Prostate gland (tissue), 2 donors: ENCODE data around the gene IMMP2L. TPM values are rescaled to one million over a fixed set of nuclear protein-coding genes. Genes with fewer than 3 reads are reported as not detected.

Experiments
- DNase-seq: peaks from one replicate; pipeline ENCODE4 v3.0.0-alpha.2; 2019; ENCODE audit warnings: low spot score
- H3K27ac ChIP-seq, 2 donors: fragments of 200-600 bp; sonication (generic); 2 replicates each; pipeline ENCODE4 v1.5.1; 2017 to 2019
- H3K27me3 ChIP-seq: fragments of 200-600 bp; sonication (generic); replicated peaks from 2 replicates; pipeline ENCODE4 v1.5.1; 2019; ENCODE audit not compliant: insufficient read depth
- H3K36me3 ChIP-seq, 2 donors: fragments of 200-600 bp; sonication (generic); 1 replicate in 1 of 2; 2 replicates in 1 of 2; pipeline versions ENCODE4 v1.5.1 to v1.8.1; 2017 to 2019
- H3K4me1 ChIP-seq: fragments of 200-600 bp; sonication (generic); replicated peaks from 2 replicates; pipeline ENCODE4 v1.5.1; 2019
- H3K4me3 ChIP-seq, 2 donors: fragments of 200-600 bp; sonication (generic); 2 replicates each; pipeline ENCODE4 v1.5.1; 2017 to 2019
- H3K9me3 ChIP-seq: fragments of 200-600 bp; sonication (generic); 2 replicates; pipeline ENCODE4 v1.5.1; 2017
- POLR2A ChIP-seq: fragments of 450-650 bp; IDR thresholded peaks from one replicate; pipeline ENCODE4 v1.6.1; 2016; ENCODE audit warnings: antibody characterized with exemption, mild to moderate bottlenecking
- POLR2AphosphoS5 ChIP-seq: sonication (generic); formaldehyde crosslinking; IDR thresholded peaks from one replicate; pipeline ENCODE4 v1.6.1; 2017; ENCODE audit warnings: antibody characterized with exemption
- WGBS: methylation state at CpG from one replicate; pipeline ENCODE4 v1.1.5; 2018; 5-methylcytosine and 5-hydroxymethylcytosine counted together
- intact Hi-C: fragments of 100-400 bp; cut with DNase I; formaldehyde crosslinking; loops from one replicate; pipeline ENCODE4 v1.14.2; 2022
- total RNA-seq, 2 donors: library from RNA; depleted of rRNA; stranded (reverse); fragments of >200 nt; gene quantifications; one replicate each; pipeline ENCODE4 v1.1.0, GENCODE V29; 2016
- TF ChIP-seq, protein P1 (sequence below), 4 experiments: fragments of 200-600 bp in 2 of 4; fragments of 450-650 bp in 2 of 4; sonication (generic) in 2 of 4; IDR thresholded peaks; 1 replicate in 3 of 4; 2 replicates in 1 of 4; pipeline ENCODE4 v1.5.1; 2016 to 2019; ENCODE audit warnings: antibody characterized with exemption in 4 of 4, mild to moderate bottlenecking in 2 of 4, moderate library complexity in 2 of 4

The IMMP2L gene
- total RNA-seq, 2 donors from 2014 or later: 16.9 to 20.4 TPM

- Histone ChIP-seq H3K27me3 (no peaks in the 10 kb centered on the region), H3K36me3 (no peaks in the 10 kb centered on the region), H3K9me3 (no peaks in the 10 kb centered on the region), H3K27ac (no peak overlapping the region), H3K4me1 (no peaks in the 10 kb centered on the region), H3K4me3 (no peak overlapping the region)
- DNase-seq: no peak
- no peak for TF ChIP-seq POLR2A
- TF ChIP-seq, protein P1, sequence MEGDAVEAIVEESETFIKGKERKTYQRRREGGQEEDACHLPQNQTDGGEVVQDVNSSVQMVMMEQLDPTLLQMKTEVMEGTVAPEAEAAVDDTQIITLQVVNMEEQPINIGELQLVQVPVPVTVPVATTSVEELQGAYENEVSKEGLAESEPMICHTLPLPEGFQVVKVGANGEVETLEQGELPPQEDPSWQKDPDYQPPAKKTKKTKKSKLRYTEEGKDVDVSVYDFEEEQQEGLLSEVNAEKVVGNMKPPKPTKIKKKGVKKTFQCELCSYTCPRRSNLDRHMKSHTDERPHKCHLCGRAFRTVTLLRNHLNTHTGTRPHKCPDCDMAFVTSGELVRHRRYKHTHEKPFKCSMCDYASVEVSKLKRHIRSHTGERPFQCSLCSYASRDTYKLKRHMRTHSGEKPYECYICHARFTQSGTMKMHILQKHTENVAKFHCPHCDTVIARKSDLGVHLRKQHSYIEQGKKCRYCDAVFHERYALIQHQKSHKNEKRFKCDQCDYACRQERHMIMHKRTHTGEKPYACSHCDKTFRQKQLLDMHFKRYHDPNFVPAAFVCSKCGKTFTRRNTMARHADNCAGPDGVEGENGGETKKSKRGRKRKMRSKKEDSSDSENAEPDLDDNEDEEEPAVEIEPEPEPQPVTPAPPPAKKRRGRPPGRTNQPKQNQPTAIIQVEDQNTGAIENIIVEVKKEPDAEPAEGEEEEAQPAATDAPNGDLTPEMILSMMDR (IDR thresholded peaks at IDR 0.05): no peak
- WGBS: 74% methylated on average over 4 of the region's 4 CpGs
- intact Hi-C loops: no loop called here
These were observed 364.0 kb downstream of the IMMP2L start for GRCh38 chr7:111198255-111198654.

DNA sequence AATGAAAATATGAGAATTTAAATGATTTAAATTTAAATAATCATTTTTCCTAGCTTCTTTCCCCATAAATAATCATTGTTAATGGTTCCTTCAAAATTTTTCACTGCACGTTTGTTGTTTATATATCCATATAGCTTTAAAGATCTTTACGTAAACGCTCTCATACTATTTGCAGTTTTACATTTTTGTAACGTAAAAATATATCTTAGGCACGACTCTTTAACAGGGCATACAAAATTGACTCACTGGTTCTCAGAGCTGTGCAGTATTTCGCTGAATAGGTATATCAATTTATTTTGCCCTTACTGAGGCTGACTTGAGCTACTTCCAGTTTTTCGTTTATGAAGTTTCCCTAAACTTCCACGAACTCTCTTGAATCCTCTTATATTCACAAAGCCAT is 365.6 kb downstream of the IMMP2L start:
- Histone ChIP-seq H3K4me3 (no peak overlapping the region), H3K9me3 (no peaks in the 10 kb centered on the region), H3K27me3 (no peaks in the 10 kb centered on the region), H3K27ac (no peak overlapping the region), H3K4me1 (no peaks in the 10 kb centered on the region), H3K36me3 (no peaks in the 10 kb centered on the region)
- no peak for DNase-seq
- WGBS: 95% methylated on average over 8 of the region's 8 CpGs
- intact Hi-C loops: no loop called here
- TF ChIP-seq POLR2AphosphoS5: no peak
- TF ChIP-seq POLR2A: no peak
- TF ChIP-seq, protein P1 (IDR thresholded peaks at IDR 0.05): no peak

DNA sequence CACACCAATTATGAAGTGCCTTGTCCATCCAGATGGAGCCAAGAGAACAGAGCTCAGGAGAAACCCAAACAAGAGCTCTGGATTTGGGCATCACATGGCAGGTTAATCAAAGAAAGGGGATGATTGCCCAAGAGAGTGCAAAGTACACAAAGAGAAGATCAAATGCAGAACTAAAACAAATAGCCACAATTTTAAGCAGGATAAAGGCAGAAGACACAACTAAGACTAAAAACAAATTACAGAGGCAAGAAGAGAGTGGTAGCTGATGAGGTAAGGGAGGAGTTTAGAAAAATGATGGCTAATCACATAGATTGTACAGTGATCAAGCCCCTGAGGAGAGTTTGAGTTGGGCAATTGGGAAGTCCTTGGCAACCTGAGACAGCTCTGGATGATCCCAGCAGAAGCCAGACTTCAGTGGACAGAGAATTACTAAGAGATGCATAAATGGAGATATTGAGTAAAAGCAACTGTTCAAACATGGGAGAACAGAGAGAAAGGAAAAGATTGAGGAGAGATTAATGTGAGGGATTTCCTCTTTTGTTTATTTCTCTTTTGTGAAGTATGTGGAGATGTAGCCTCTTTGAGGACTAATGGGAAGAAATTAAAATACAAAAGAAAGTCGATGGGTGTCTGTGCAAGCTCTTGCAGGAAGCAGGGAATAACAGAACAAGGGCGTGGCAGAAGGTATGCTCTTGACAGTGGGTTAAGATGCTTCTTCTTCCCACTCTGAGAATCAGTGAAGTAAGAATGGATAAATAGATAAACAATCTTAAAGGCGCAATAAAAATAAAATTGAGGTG is 369.5 kb downstream of the IMMP2L start:
- Histone ChIP-seq H3K27me3 (no peaks in the 10 kb centered on the region), H3K4me3 (no peak overlapping the region), H3K9me3 (no peaks in the 10 kb centered on the region), H3K36me3 (no peaks in the 10 kb centered on the region), H3K27ac (no peak overlapping the region), H3K4me1 (no peaks in the 10 kb centered on the region)
- intact Hi-C loops: no loop called here
- WGBS: 66% methylated on average over 3 of the region's 3 CpGs
- DNase-seq: no peak
- TF ChIP-seq, protein P1 (IDR thresholded peaks at IDR 0.05): no peak
- no peak for TF ChIP-seq POLR2AphosphoS5
- TF ChIP-seq POLR2A: no peak

DNA sequence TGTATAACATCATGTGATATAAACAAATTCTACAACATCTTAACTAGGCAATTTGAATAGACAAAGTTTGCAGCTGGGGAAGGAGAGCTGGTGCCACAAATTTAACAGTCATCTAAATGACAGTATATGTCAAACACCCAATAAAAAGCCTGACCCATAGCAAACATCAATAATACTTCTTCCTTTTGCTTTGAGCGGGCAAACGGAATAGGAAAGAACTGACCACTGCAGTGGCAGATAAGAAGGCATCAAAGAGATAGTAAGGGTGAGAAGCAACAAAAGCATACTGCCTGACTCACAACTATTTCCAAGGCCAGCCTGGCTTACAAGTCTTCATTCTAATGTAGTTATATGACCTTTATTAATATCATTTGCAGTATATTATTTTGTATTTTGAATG is 371.5 kb downstream of the IMMP2L start:
- H3K4me1 ChIP-seq: no peaks in the 10 kb centered on the region
- H3K27ac ChIP-seq: no peak overlapping the region
- TF ChIP-seq POLR2A: no peak
- TF ChIP-seq, protein P1 (IDR thresholded peaks at IDR 0.05): no peak
- no peak for TF ChIP-seq POLR2AphosphoS5
- intact Hi-C loops: no loop called here
- no peaks in the 10 kb centered on the region for H3K9me3 ChIP-seq
- no peaks in the 10 kb centered on the region for H3K27me3 ChIP-seq
- WGBS: 67% methylated on average over 2 of the region's 2 CpGs
- no peak overlapping the region for H3K4me3 ChIP-seq
- DNase-seq: no peak
- H3K36me3 ChIP-seq: no peaks in the 10 kb centered on the region

DNA sequence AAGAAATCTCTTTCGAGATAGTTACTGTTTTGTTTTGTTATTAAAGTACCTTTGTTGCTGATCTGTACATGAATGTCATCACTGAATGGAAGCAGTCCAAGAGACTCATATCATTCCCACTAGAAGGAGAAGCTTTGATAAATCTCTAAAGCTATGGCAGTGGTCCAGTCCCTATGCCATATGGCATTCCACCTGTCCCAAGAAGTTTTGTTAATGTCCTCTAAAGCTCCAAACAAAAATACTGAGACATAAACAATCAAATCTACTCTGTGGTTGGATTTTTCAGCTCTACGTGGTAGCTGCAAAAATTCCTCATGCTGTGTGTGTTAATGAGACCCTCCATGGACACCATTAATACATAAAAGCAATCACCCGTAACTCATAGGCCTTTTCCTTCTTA is 377.3 kb downstream of the IMMP2L start:
- H3K9me3 ChIP-seq: no peaks in the 10 kb centered on the region
- H3K4me3 ChIP-seq: no peak overlapping the region
- DNase-seq: no peak
- no peaks in the 10 kb centered on the region for H3K36me3 ChIP-seq
- TF ChIP-seq, protein P1 (IDR thresholded peaks at IDR 0.05): no peak
- TF ChIP-seq POLR2A (no peak), POLR2AphosphoS5 (no peak)
- no peak overlapping the region for H3K27ac ChIP-seq
- intact Hi-C loops: no loop called here
- H3K27me3 ChIP-seq: no peaks in the 10 kb centered on the region
- 91% methylated on average over 3 of the region's 3 CpGs for WGBS
- H3K4me1 ChIP-seq: no peaks in the 10 kb centered on the region
